NB4 (cell line): ENCODE data around the gene PLA2G4A.

Experiments
- CTCF ChIP-seq: IDR thresholded peaks from one replicate; pipeline ENCODE4 v1.5.1; 2012; ENCODE audit warnings: low read depth, low read length
- MYC ChIP-seq: IDR thresholded peaks from 2 replicates; pipeline ENCODE4 v1.6.1; 2011; ENCODE audit warnings: low read depth, low read length

DNA sequence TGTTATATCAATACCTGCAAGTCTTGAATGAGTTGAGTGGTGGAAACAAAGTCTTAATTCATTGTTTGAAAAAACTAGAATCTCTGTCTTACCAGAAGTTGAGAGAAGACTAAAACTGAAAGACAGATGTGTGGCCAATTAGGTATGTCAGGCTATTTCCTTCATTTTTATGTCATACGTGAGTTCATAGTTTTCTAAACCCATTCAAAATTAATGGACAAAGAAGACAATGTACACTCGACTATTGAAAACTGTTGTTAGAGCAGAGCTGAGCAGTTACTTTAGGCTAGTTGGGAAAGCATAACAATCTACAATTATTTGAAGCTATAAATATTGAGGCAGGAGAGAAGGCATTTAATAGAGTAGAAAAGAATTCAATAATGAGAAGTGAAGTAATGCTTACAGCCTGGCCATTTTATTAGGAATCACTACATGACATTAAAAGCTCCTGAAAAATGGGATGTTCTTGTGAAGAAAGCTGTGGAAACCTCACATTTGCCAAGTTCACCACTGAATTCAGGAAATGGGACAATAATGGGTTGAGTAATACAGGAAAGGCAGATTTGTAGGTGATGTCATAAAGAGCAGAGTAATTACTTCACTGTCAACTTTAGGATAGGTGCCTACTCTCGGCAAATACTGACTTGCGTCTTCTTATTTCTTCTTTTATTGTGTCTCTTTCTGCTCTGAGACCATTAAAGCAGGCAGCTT, 204.4 kb downstream of the PLA2G4A start:
- TF ChIP-seq CTCF (no peak), MYC (no peak)
